ENCODE results near the gene SIGLEC9. TPM values are rescaled to one million over a fixed set of nuclear protein-coding genes. Genes with fewer than 3 reads are reported as not detected.
"Not testable (repeated sequence)": the region's sequence is repeated elsewhere in the genome, so short reads cannot be mapped to it uniquely, and the experiment has no call there.

SIGLEC9 gene
- total RNA-seq, 1 donor from 2014 or later = not detected

- no peaks in the 10 kb centered on the region for H3K9me3 Mint-ChIP-seq (ENCODE audit: unreplicated experiment)
- no peak overlapping the region for H3K4me3 Mint-ChIP-seq (ENCODE audit: unreplicated experiment)
- no peak for DNase-seq (ENCODE audit: extremely low spot score, unreplicated experiment)
- no peak for TF ChIP-seq CTCF (IDR thresholded peaks at IDR 0.05)
- no peak overlapping the region for H3K27ac Mint-ChIP-seq (ENCODE audit: unreplicated experiment)
- no peaks in the 10 kb centered on the region for H3K36me3 Mint-ChIP-seq (ENCODE audit: unreplicated experiment)
- peaks cover 5% of the 10 kb centered on the region for H3K27me3 Mint-ChIP-seq (ENCODE audit: unreplicated experiment)
- no peaks in the 10 kb centered on the region for H3K4me1 Mint-ChIP-seq (ENCODE audit: unreplicated experiment)
Measured at GRCh38 chr19:51166846-51167490, 42.3 kb downstream of the SIGLEC9 start.

GRCh38 chr19:51168564-51169282, 44.0 kb downstream of the SIGLEC9 start:
- no peaks in the 10 kb centered on the region for H3K4me1 Mint-ChIP-seq (ENCODE audit: unreplicated experiment)
- no peak for DNase-seq (ENCODE audit: extremely low spot score, unreplicated experiment)
- no peak overlapping the region for H3K27ac Mint-ChIP-seq (ENCODE audit: unreplicated experiment)
- H3K9me3 Mint-ChIP-seq (ENCODE audit: unreplicated experiment) = no peaks in the 10 kb centered on the region
- no peak overlapping the region for H3K4me3 Mint-ChIP-seq (ENCODE audit: unreplicated experiment)
- no peak for TF ChIP-seq CTCF (IDR thresholded peaks at IDR 0.05)
- no peaks in the 10 kb centered on the region for H3K36me3 Mint-ChIP-seq (ENCODE audit: unreplicated experiment)
- H3K27me3 Mint-ChIP-seq (ENCODE audit: unreplicated experiment) = peaks cover 2% of the 10 kb centered on the region

- DNase-seq (ENCODE audit: extremely low spot score, unreplicated experiment); H3K4me3 Mint-ChIP-seq (ENCODE audit: unreplicated experiment); H3K36me3 Mint-ChIP-seq (ENCODE audit: unreplicated experiment); H3K27me3 Mint-ChIP-seq (ENCODE audit: unreplicated experiment); H3K27ac Mint-ChIP-seq (ENCODE audit: unreplicated experiment); H3K4me1 Mint-ChIP-seq (ENCODE audit: unreplicated experiment); H3K9me3 Mint-ChIP-seq (ENCODE audit: unreplicated experiment): not testable (repeated sequence)
- peak; percentile 85 for TF ChIP-seq CTCF (IDR thresholded peaks at IDR 0.05)
Measured at GRCh38 chr19:51169283-51169918, 44.7 kb downstream of the SIGLEC9 start.

- DNase-seq (ENCODE audit: extremely low spot score, unreplicated experiment) = no peak
- no peaks in the 10 kb centered on the region for H3K4me1 Mint-ChIP-seq (ENCODE audit: unreplicated experiment)
- peaks cover 2% of the 10 kb centered on the region for H3K27me3 Mint-ChIP-seq (ENCODE audit: unreplicated experiment)
- H3K4me3 Mint-ChIP-seq (ENCODE audit: unreplicated experiment) = no peak overlapping the region
- H3K27ac Mint-ChIP-seq (ENCODE audit: unreplicated experiment) = no peak overlapping the region
- no peaks in the 10 kb centered on the region for H3K9me3 Mint-ChIP-seq (ENCODE audit: unreplicated experiment)
- H3K36me3 Mint-ChIP-seq (ENCODE audit: unreplicated experiment) = no peaks in the 10 kb centered on the region
- no peak for TF ChIP-seq CTCF (IDR thresholded peaks at IDR 0.05)
Measured at GRCh38 chr19:51172223-51172622, 47.5 kb downstream of the SIGLEC9 start.

- Mint-ChIP-seq H3K4me3 (ENCODE audit: unreplicated experiment) (no peak overlapping the region), H3K27me3 (ENCODE audit: unreplicated experiment) (peaks cover 2% of the 10 kb centered on the region), H3K9me3 (ENCODE audit: unreplicated experiment) (no peaks in the 10 kb centered on the region), H3K4me1 (ENCODE audit: unreplicated experiment) (no peaks in the 10 kb centered on the region), H3K36me3 (ENCODE audit: unreplicated experiment) (no peaks in the 10 kb centered on the region), H3K27ac (ENCODE audit: unreplicated experiment) (no peak overlapping the region)
- DNase-seq (ENCODE audit: extremely low spot score, unreplicated experiment) = no peak
- no peak for TF ChIP-seq CTCF (IDR thresholded peaks at IDR 0.05)
Measured at GRCh38 chr19:51173681-51174080, 49.0 kb downstream of the SIGLEC9 start.

Data from osteocyte (in vitro differentiated cells).